HG03354 (cell line): ENCODE measurements around the gene GPR15LG.
"Not testable (repeated sequence)": the region's sequence is repeated elsewhere in the genome, so short reads cannot be mapped to it uniquely, and the experiment has no call there.

Experiments
- ATAC-seq: cut with Tn5 transposase; IDR thresholded peaks from one replicate; pipeline ENCODE4 v1.9.1; 2021; ENCODE audit warnings: mild to moderate bottlenecking; ENCODE audit not compliant: unreplicated experiment, poor library complexity, severe bottlenecking

Gene GPR15LG

GRCh38 chr10:84163996-84164395 is 9.6 kb upstream of the GPR15LG start:
- no peak for ATAC-seq

GRCh38 chr10:84164442-84164841 is 9.2 kb upstream of the GPR15LG start:
- ATAC-seq, result no peak

GRCh38 chr10:84166620-84167288 is 6.8 kb upstream of the GPR15LG start:
- ATAC-seq, result peak; percentile 61

- ATAC-seq, result peak; percentile 42
Observed at GRCh38 chr10:84167289-84167653, 6.3 kb upstream of the GPR15LG start.

GRCh38 chr10:84168382-84168781 is 5.2 kb upstream of the GPR15LG start:
- ATAC-seq, result not testable (repeated sequence)

- not testable (repeated sequence) for ATAC-seq
Observed at GRCh38 chr10:84171237-84171636, 2.4 kb upstream of the GPR15LG start.

GRCh38 chr10:84171700-84172466 is 1.7 kb upstream of the GPR15LG start:
- peak; percentile 38 for ATAC-seq

- peak; percentile 61 for ATAC-seq
Observed at GRCh38 chr10:84172467-84173356, 889 bp upstream of the GPR15LG start.

- no peak for ATAC-seq
Observed at GRCh38 chr10:84175436-84175835, 1.8 kb downstream of the GPR15LG start.

- ATAC-seq, result no peak
Observed at GRCh38 chr10:84176351-84176750, 2.8 kb downstream of the GPR15LG start.

GRCh38 chr10:84176836-84177474 is 3.4 kb downstream of the GPR15LG start:
- no peak for ATAC-seq

GRCh38 chr10:84177541-84178141 is 4.0 kb downstream of the GPR15LG start:
- peak; percentile 39 for ATAC-seq

- no peak for ATAC-seq
Observed at GRCh38 chr10:84178160-84178609, 4.6 kb downstream of the GPR15LG start.

- peak; percentile 91 for ATAC-seq
Observed at GRCh38 chr10:84179059-84179710, 5.6 kb downstream of the GPR15LG start.

GRCh38 chr10:84180386-84180785 is 6.8 kb downstream of the GPR15LG start:
- not testable (repeated sequence) for ATAC-seq

GRCh38 chr10:84181631-84182030 is 8.0 kb downstream of the GPR15LG start:
- no peak for ATAC-seq

- ATAC-seq, result no peak
Observed at GRCh38 chr10:84184517-84184916, 10.9 kb downstream of the GPR15LG start.

GRCh38 chr10:84185526-84186175 is 12.1 kb downstream of the GPR15LG start:
- ATAC-seq, result no peak
